HEK293T (cell line): Measurements from ENCODE around the gene FEZF1.
A peak's percentile ranks its signal among the peaks of the same experiment; 100 is the strongest.

Source experiments
- CTCF ChIA-PET: fragments of 350-600 bp; formaldehyde crosslinking; extraction: SDS; loops from one replicate; lab custom pipeline; 2021; ENCODE audit warnings: antibody characterized with exemption, inconsistent platforms; lab: Yijun Ruan, JAX
- POLR2A ChIA-PET: fragments of 350-600 bp; formaldehyde crosslinking; extraction: SDS; loops from one replicate; lab custom pipeline; 2020; ENCODE audit warnings: antibody characterized with exemption, inconsistent platforms; lab: Yijun Ruan, JAX
- DNase-seq: peaks from one replicate; pipeline ENCODE4 v3.0.0; 2012; ENCODE audit warnings: mixed read lengths; ENCODE audit errors: extremely low spot score
- ARNT ChIP-seq: fragments of 450-650 bp; IDR thresholded peaks from 2 replicates; pipeline ENCODE4 v1.6.1; 2017; ENCODE audit warnings: mild to moderate bottlenecking
- BHLHE40 ChIP-seq: fragments of 450-650 bp; IDR thresholded peaks from 2 replicates; pipeline ENCODE4 v1.6.1; 2016; ENCODE audit warnings: mild to moderate bottlenecking, moderate library complexity, borderline replicate concordance
- CTBP1 ChIP-seq: fragments of 450-650 bp; IDR thresholded peaks from 2 replicates; pipeline ENCODE4 v1.6.1; 2016; ENCODE audit warnings: borderline replicate concordance
- ELF4 ChIP-seq: fragments of 450-650 bp; IDR thresholded peaks from 2 replicates; pipeline ENCODE4 v1.6.1; 2017; ENCODE audit warnings: antibody characterized with exemption
- FOXA1 ChIP-seq: fragments of 450-650 bp; IDR thresholded peaks from 2 replicates; pipeline ENCODE4 v1.6.1; 2016; ENCODE audit warnings: mild to moderate bottlenecking
- FOXK2 ChIP-seq: fragments of 450-650 bp; IDR thresholded peaks from 2 replicates; pipeline ENCODE4 v1.6.1; 2016; ENCODE audit warnings: mild to moderate bottlenecking
- FOXM1 ChIP-seq: fragments of 450-650 bp; IDR thresholded peaks from 2 replicates; pipeline ENCODE4 v1.6.1; 2017; ENCODE audit warnings: mild to moderate bottlenecking, borderline replicate concordance
- HDGF ChIP-seq: fragments of 450-650 bp; IDR thresholded peaks from 2 replicates; pipeline ENCODE4 v1.6.1; 2017; ENCODE audit warnings: antibody characterized with exemption, borderline replicate concordance
- L3MBTL2 ChIP-seq: fragments of 450-650 bp; conservative IDR thresholded peaks from 2 replicates; pipeline ENCODE4 v1.6.1; 2016; ENCODE audit warnings: mild to moderate bottlenecking
- LEF1 ChIP-seq: fragments of 450-650 bp; IDR thresholded peaks from 2 replicates; pipeline ENCODE4 v1.6.1; 2017; ENCODE audit warnings: mild to moderate bottlenecking, borderline replicate concordance
- NFRKB ChIP-seq: fragments of 450-650 bp; IDR thresholded peaks from 2 replicates; pipeline ENCODE4 v1.6.1; 2016; ENCODE audit warnings: mild to moderate bottlenecking, moderate library complexity
- PKNOX1 ChIP-seq: fragments of 450-650 bp; IDR thresholded peaks from 2 replicates; pipeline ENCODE4 v1.6.1; 2016
- SP1 ChIP-seq: fragments of 450-650 bp; IDR thresholded peaks from 2 replicates; pipeline ENCODE4 v1.6.1; 2017
- SUZ12 ChIP-seq: fragments of 450-650 bp; IDR thresholded peaks from 2 replicates; pipeline ENCODE4 v1.6.1; 2016; ENCODE audit warnings: mild to moderate bottlenecking
- TARDBP ChIP-seq: fragments of 450-650 bp; IDR thresholded peaks from 2 replicates; pipeline ENCODE4 v1.6.1; 2016
- ZNF384 ChIP-seq: fragments of 450-650 bp; IDR thresholded peaks from 2 replicates; pipeline ENCODE4 v1.6.1; 2016

The FEZF1 gene

GRCh38 chr7:122310119-122311021 lies 5.8 kb upstream of the FEZF1 start:
- TF ChIP-seq SP1, result no peak
- no peak for TF ChIP-seq FOXK2
- no peak for TF ChIP-seq HDGF
- no peak for TF ChIP-seq NFRKB
- TF ChIP-seq LEF1, result no peak
- TF ChIP-seq L3MBTL2, result no peak
- no peak for TF ChIP-seq PKNOX1
- TF ChIP-seq TARDBP, result no peak
- TF ChIP-seq FOXM1, result no peak
- no peak for TF ChIP-seq SUZ12
- no peak for TF ChIP-seq ELF4
- no peak for TF ChIP-seq FOXA1
- no peak for TF ChIP-seq BHLHE40
- TF ChIP-seq CTBP1, result no peak
- ChIA-PET CTCF (no interaction called here), POLR2A (no interaction called here)
- DNase-seq, result no peak

GRCh38 chr7:122309421-122309820 lies 4.9 kb upstream of the FEZF1 start:
- ChIA-PET POLR2A (no interaction called here), CTCF (no interaction called here)
- DNase-seq, result no peak
- TF ChIP-seq PKNOX1 (no peak), HDGF (no peak), ARNT (no peak), ZNF384 (no peak), FOXA1 (no peak), FOXK2 (no peak), ELF4 (no peak), SUZ12 (no peak), FOXM1 (no peak), NFRKB (no peak), CTBP1 (no peak), BHLHE40 (no peak), SP1 (no peak), L3MBTL2 (no peak), LEF1 (no peak), TARDBP (no peak)

- TF ChIP-seq ZNF384 (no peak), HDGF (no peak), FOXA1 (no peak), TARDBP (no peak), ELF4 (no peak), BHLHE40 (no peak), NFRKB (no peak), SUZ12 (no peak), FOXK2 (no peak), CTBP1 (no peak), FOXM1 (no peak), L3MBTL2 (no peak), LEF1 (no peak), SP1 (no peak), ARNT (no peak), PKNOX1 (no peak)
- no peak for DNase-seq
- ChIA-PET POLR2A (no interaction called here), CTCF (no interaction called here)
These were observed 2.7 kb upstream of the FEZF1 start for GRCh38 chr7:122307228-122307621.

- ChIA-PET CTCF (no interaction called here), POLR2A (no interaction called here)
- DNase-seq, result no peak
- TF ChIP-seq FOXA1 (no peak), L3MBTL2 (0 out of 2 replicates have a peak, but pooled peaks have one; percentile 2), NFRKB (no peak), LEF1 (no peak)
These were observed 2.0 kb upstream of the FEZF1 start for GRCh38 chr7:122306320-122307227.

- ChIA-PET POLR2A (no interaction called here), CTCF (no interaction called here)
- TF ChIP-seq L3MBTL2 (0 out of 2 replicates have a peak, but pooled peaks have one; percentile 30), CTBP1 (no peak; the same call in 1 of the 2 replicates), ARNT (no peak)
- DNase-seq, result peak; percentile 51
These were observed 1.1 kb upstream of the FEZF1 start for GRCh38 chr7:122305475-122306319.
